ENCODE results near the gene ERBB4.

The ERBB4 gene

GRCh38 chr2:212359425-212360067, 179.1 kb downstream of the ERBB4 start:
- no peak for DNase-seq

DNA sequence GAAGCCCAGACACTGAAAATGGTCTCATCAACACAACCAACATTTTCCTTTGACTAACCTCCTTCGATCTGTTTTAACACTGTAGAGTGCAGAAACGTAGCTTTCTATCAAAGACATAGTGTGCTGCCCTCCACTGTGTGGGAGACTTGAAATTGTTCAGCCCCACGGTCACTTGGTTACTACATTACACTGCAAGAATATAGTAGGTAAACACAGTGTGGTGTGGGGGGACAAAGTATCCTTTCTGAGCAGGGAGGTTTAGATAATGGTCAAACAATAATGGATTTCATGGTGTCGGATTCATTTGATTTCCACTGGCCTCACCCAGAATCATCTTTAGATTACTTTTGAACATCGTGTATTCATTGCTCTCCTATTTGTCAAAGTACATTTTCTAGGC, 181.0 kb downstream of the ERBB4 start:
- DNase-seq, result no peak

GRCh38 chr2:212354382-212354781, 184.2 kb downstream of the ERBB4 start:
- no peak for DNase-seq

DNA sequence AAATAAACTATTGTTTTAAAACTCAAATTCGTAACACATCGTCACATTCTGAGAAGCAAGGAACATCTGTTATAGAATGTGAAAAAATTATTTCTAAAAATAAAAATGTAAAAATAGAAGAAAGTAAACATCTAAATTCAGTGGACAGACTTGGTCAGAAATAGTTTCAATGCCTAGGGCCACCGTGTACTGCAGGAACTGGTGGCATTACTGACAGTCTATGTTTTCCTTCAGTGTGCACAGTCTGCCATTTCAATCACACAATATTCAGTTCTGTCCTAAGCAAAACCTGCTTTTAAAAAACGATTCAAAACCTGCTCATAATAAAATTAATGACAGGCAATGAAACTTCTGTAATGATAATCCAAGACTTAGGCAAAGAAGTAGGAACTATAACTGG, 190.1 kb downstream of the ERBB4 start:
- no peak for DNase-seq

GRCh38 chr2:212346865-212347264, 191.7 kb downstream of the ERBB4 start:
- no peak for DNase-seq

DNA sequence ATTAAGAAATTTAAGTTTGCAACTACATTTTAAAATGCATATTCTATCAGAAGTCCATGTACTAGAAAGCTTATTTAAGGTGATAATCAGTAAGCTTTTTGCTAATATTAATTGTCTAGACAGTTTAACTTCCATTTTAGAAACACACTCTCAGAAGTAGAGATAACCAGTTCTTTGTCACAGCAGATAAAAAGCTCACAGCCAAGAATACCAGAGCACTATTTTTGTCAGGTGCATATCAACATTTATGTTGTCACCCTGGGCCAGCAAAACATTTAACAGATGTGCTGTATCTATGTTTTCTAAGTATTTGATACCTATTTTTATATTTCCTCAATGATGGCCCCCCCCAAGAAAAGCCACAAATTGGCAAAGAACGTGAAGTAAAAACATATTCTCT, 192.6 kb downstream of the ERBB4 start:
- no peak for DNase-seq

- DNase-seq, result no peak
These were observed 194.5 kb downstream of the ERBB4 start for GRCh38 chr2:212344131-212344530.

GRCh38 chr2:212343167-212343566, 195.4 kb downstream of the ERBB4 start:
- DNase-seq, result no peak

GRCh38 chr2:212337486-212338343, 200.9 kb downstream of the ERBB4 start:
- DNase-seq, result no peak

DNA sequence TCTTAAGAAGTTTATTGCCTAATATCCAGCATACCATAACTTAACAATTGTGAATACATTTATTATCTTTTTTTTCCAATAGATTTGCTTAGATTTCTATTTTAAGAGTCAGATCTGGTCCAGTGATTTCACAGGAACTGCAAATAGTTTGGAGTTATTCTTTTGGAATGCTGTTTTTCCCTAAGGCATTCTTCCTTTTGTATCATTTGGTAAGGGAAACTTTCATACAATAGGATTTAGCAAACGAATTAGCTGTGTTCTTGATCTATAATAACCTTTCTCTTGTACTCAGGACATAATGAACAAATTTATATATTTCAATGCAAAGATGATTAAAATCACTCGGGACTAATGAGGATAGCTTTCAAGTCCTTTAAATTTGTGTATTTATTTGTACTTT, 201.6 kb downstream of the ERBB4 start:
- no peak for DNase-seq

GRCh38 chr2:212330263-212330662, 208.3 kb downstream of the ERBB4 start:
- DNase-seq, result no peak

- DNase-seq, result no peak
These were observed 209.7 kb downstream of the ERBB4 start for GRCh38 chr2:212328712-212329496.

DNA sequence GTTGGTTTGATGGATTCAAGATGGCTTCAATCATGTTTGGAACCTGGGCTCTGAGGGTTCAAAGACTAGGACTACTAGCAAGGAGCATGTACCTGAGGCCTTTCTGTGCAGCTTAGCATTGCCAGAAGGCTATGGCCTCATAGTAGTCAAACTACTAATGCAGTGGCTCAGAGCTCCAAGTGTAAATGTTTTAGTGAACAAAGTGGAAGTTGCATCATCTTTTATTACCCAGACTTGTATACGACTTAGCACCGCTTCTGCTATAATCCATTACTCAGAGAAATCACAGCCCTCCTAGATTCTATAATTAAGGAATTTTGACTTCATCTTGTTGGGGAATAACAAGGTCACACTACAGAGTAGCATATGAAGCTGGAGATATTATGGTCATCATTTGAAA, 210.5 kb downstream of the ERBB4 start:
- DNase-seq, result no peak

- DNase-seq, result no peak
These were observed 211.3 kb downstream of the ERBB4 start for GRCh38 chr2:212327171-212327809.

DNA sequence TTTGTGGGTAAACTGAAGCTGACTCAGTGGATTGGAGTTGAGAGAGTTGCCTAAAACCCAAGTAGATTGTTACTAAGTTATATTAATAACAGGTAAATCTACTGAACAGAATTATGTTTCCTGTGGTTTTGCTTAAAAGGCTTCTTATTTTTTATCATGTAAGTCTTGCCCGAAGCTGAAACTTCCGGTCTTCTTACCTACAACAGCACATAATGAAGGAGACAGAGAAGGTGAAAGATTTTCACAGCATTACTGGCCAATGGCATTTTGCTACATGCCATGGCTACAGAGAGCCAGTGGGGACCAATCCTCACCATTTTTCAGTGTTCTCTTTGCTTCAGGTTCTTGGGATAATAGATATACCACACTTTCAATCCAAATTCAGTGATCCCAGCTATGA, 220.0 kb downstream of the ERBB4 start:
- no peak for DNase-seq

- no peak for DNase-seq
These were observed 223.9 kb downstream of the ERBB4 start for GRCh38 chr2:212314680-212315079.

DNA sequence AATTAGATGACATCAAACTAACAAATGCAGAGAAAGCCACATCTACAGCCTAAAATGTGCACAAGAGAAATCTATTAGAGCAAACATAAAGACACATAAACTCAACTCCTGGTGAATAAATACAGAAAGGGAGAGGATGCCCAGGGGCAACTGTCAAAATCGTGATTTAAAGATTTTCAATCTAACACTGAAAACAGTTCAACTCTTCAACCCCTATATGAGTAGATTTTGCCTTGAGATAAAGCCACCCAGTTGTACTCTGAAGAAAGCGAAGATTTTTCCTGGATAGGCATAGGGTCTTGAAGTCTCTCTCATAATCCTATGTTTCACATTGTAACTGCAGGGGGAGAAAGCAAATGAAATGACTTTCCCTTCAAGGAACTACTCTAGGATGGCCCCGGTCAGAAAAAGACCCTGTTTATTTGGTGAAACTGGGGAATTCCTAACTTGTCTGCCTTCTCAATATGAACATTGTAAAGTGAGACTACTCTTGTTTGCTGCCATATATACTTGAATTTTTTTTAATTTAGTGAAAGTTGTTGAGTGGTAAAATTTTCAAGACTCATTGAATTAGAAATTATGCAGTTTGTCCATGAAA, 226.7 kb downstream of the ERBB4 start:
- no peak for DNase-seq

GRCh38 chr2:212299943-212300342, 238.7 kb downstream of the ERBB4 start:
- no peak for DNase-seq

DNA sequence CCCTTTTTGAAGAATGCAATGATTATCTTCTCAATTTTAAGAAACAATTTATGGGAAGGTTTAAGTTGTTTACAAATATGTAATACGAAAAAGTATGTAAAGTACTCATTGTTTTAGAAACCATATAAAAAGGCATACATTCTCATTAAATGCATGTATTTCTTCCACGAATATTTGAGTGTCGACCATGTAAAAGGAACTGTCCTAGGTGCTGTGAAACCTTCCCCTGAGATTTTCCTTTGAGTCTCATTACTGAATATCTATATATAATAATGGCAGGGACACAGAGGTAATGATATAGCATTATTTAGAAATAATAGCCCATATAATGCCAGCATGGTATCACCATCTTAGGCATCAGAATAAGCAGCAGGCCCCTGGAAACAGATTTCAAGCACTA, 239.3 kb downstream of the ERBB4 start:
- DNase-seq, result no peak

DNA sequence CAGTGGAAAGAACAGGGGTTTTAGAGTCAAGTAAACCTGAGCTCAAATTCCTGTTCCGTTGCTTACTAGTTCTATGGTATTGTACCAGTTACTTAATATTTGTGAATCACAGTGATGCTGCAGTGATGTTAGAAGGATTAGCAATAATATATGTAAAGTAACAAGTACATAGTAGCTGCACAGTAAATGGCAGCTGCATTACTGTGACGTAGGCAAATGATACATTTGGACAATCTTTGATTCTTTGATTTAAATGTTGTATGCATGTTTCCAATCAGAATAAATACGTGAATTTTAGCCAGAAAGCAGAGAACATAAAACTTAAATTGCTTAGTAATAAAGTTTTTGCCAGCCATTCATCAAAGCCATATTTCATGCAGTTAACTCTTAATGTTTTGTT, 243.0 kb downstream of the ERBB4 start:
- no peak for DNase-seq

DNA sequence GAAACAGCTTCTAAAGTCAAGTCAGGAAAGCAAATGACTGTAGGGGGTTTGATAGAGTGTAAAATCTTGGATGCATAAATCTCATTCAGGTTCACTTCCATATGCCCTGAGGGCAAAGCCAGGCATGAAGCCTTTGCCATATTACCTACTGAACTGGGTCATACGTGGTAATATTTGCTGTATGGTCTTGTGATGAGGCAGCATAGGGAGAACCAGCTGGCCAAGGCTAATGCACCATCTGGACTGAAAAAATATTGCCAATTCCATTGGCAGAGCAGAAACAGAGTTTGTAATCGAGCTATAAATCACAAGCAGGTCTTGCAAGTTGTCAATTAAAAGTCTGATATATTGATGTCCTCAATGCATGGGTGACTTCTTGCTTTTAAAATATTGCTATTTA, 243.8 kb downstream of the ERBB4 start:
- DNase-seq, result peak; percentile 30

- DNase-seq, result no peak
These were observed 249.3 kb downstream of the ERBB4 start for GRCh38 chr2:212289301-212289700.

GRCh38 chr2:212288308-212288707, 250.3 kb downstream of the ERBB4 start:
- no peak for DNase-seq
